SK-N-DZ (cell line): ENCODE measurements around the gene GALNTL6. TPM values are rescaled to one million over a fixed set of nuclear protein-coding genes. Genes with fewer than 3 reads are reported as not detected.
A peak's percentile ranks its signal among the peaks of the same experiment; 100 is the strongest.

Source experiments
- DNase-seq: peaks from one replicate; pipeline ENCODE4 v3.0.0-alpha.2; 2015; ENCODE audit warnings: low spot score
- polyA plus RNA-seq, 2 experiments: library from polyadenylated mRNA; depleted of rRNA; stranded (reverse); fragments of >200 nt; gene quantifications; 2 replicates each; pipeline ENCODE4 v1.2.3, GENCODE V29; 2014

Gene GALNTL6
- polyA plus RNA-seq (2014; cell fraction: cytosol; rRNA removed) = 0.10 and 0.74 TPM in 2 replicates
- polyA plus RNA-seq (2014; cell fraction: nucleus; rRNA removed) = 0.22 and 1.6 TPM in 2 replicates

DNA sequence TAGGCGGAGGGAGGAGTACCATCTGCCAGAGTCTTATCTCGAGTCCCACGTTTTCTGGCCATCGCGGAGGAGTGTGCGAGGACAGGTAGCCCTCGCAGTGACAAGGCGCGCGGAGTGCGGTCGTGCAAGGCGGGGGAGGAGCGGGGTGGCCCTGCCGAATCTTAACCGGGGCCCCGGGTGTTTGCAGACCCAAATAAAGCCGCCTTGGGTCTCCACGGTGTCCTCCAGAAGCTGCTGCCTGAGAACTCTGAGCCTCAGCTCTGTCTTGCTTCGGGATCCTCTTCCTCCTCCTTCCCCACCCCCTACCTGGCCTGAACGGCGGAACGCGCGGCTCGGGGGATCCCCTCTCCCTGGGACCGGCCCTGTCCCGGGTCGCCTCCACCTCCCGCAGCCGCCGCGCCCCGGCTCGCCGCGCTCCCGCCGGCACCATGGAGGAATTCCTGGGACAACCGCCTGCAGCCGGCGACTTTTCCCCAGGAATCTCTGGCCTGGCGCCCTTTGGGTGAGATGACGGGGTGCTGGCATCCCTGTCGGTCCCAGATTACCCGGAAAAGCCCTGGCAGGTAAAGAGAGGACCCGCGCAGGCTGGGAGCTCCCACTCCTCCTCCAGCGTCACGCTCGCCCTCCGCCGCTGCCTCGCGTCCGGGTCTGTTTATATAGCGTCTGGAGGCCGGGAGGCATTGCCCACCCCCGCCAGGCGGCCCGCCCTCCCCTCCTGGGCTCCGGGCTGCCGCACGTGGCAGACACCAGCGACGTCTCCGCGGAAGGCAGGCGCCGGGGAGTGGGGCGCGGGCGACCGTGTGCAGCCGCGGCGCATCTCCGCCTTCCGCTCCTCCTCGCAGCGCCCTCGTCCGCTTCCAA lies at the start of gene GALNTL6:
GALNTL6 (plus strand) TSS at position 740 of the 861 bp plus-strand sequence.
- DNase-seq = peak; percentile 16

- DNase-seq = no peak
Observed at GRCh38 chr4:171765514-171765913, 47.7 kb upstream of the GALNTL6 start.

DNA sequence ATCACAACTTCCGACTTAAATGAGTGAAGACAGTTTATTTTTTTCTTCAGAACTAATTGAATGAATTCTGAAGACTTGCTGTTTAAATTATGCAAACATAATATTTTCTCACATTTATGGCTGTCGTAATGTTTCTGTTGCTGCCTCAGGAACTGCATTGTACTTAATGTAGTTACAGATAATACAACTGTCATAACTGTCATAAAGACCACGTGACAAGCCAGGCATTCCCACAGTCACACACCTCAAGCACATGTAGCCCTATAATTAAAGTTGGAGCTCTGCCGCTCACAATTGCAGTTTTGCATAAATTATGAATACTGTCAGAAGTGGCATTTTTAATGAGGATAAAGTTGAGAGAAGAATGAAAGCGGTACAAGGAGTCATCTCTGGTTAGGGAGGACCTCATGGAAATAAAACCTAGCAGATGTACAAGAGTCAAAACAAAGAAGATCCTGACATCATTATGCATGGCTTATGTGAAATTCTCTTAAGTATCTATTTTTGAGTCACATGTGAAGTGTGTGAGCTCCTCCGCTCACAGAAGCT lies 38.5 kb upstream of the GALNTL6 start:
- DNase-seq = no peak

GRCh38 chr4:171779301-171779700 lies 33.9 kb upstream of the GALNTL6 start:
- DNase-seq = no peak

- no peak for DNase-seq
Observed at GRCh38 chr4:171785388-171785787, 27.8 kb upstream of the GALNTL6 start.

DNA sequence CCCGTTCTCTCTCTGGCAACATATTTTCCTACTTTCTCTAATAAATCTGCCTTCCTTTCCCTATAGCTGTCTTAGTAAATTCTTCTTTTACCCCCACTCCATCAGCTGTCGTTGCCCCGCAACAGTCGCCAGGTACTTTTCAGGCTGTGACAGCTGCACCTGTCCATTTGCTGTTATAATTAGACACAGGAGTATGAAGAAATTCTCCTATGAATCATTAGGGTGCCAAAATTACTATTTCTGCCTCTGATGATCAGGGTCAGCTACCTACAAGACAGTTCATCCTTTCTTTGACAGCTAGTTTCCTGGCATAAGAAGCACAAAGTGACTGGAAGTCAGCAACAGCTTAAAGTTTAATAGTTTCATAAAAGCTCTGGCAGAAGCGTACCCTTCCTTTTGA lies 19.5 kb upstream of the GALNTL6 start:
- no peak for DNase-seq

DNA sequence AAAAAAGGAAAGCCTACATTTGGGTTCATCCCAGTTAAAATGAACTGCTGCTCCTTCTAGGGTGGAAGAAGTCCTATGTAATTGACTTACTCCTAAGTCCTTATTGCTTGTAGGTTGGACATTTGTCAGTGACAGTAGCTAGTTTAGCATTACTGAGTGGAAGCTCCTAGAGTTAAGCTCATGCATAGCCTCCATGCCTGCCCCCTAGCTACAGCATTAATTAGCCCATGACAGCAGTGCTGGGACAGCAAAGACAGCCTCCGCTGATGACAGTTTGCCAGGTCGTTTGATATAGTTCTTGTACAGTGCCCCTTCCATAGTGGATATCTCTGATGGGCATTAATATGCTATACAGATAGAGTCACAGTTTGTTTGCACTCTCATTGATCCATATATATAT lies 18.7 kb upstream of the GALNTL6 start:
- no peak for DNase-seq

- no peak for DNase-seq
Observed at GRCh38 chr4:171809854-171810253, 3.4 kb upstream of the GALNTL6 start.

- peak; percentile 13 for DNase-seq
Observed at GRCh38 chr4:171812333-171812664, 905 bp upstream of the GALNTL6 start.

DNA sequence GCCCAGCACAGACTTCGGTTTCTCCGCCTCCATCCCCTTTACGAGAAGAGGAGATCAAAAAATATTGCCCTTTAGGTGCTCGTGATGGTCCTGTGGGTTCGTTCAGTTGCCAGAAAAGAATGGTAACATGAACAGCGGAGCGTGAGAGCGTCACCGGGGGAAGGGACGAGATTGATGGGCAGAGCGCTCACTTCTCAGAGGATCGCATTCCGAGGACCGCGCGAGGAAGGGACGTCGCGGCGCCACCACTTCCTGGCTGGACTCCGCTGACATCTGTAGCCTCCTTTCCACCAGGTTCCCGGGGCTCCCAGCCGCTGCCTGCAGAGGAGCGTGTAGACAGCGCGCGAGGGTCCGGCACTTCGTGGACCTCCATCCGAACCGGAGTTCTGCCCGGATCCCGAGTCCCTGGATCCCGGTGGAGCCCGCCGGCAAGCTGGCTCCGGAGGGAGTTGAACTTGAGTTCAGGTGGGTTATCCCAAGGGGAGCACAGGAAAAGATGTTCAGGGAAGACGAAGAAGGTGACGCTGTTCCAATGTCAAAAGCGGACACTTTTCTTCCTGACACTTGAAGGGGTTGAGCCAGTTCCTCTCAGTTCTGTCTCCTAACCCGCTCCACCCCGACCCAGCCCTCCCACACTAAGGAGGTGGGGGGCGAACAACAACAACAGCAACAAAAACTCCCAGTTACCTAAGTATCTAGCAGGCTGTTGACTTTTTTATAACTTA lies 484 bp downstream of the GALNTL6 start:
- no peak for DNase-seq

DNA sequence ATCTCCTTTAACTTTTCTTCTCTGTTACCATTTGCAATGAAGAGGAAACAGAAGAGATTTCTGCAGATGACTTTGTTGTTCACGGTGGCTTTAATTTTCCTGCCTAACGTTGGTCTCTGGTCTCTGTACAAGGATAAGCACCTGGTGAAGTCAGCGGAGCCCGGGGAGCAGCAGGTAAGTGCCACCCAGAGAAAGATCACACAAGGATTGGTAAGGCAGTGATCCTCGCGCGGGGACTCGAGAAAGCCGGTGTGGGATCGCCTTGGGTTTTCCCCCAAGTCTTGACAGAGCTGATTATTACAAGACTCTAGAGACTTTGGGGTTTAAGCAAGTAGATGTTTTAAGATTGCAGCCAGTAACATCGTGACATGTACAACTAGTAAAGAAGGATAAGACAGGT lies 1.3 kb downstream of the GALNTL6 start:
- no peak for DNase-seq

DNA sequence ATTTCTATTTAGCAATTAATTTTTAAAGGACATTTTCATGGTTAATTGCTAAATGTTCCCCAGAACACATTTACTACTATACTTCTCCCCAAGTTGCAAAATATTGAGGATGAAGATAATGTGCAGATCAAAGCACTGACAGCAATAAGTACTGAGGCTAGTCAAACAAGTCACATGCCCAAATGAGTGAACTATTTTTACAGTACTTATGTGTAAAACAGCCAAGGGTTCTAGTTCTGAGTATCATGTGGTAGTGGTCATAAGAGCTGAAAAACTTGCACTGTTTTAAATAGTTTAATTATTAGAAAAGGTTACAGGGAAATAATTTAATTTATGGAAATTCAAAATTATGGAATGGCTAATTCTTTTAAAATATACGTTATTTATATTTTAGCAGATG lies 3.8 kb downstream of the GALNTL6 start:
- no peak for DNase-seq

DNA sequence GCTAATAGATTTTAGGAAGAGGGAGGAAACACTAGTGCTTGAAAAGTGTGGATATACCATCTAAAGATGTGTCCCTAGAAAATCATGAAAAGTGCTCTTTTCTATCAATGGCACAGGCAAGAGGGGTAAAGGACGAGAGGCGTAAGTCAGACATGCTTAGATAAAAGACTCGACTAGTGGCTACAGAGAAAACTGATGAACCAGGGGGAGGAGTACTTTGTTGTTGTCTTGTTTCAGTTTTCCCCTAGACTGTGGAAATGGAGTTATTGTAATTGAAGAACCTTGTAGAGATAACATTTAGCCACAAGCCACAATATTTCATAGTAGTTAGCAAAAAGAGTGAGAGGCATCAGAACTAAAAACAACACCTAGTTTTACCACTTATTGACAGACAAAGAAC lies 21.4 kb downstream of the GALNTL6 start:
- no peak for DNase-seq

DNA sequence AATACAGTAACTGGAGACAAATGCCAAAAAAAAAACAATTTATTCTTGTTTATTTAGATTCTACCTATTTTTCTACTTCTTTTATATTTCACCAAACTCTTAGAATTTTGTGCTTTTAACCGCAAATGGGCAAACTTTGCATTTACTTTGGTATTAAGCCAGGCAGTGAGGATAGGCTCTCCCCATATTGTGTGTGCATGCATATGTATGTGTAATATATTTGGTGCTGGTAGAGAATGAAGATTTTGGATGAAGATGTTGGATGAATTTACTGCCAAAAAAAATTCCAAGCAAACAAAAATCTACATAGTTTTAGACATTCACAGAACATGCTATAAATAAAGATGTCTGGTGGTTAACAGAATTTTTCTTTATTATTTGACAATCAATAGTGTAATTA lies 30.3 kb downstream of the GALNTL6 start:
- no peak for DNase-seq

DNA sequence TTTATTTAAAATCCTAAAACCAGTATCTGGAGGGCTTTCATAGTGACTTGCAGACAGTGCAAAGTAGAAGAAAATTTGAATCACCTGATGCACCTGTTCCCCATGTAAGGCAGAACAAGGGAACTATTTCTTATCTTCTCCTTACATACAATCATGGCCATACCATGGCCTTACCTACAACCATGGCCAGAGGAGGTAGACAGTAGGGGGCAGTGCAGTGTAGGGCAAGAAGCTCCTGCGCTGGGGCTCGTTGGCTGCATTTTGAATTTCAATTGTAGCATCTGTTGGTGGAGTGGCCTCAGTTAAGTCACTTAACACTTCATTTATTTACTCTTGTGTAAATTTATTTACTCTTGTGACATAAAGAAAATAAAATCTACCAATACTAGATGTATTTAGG lies 33.0 kb downstream of the GALNTL6 start:
- peak; percentile 14 for DNase-seq

DNA sequence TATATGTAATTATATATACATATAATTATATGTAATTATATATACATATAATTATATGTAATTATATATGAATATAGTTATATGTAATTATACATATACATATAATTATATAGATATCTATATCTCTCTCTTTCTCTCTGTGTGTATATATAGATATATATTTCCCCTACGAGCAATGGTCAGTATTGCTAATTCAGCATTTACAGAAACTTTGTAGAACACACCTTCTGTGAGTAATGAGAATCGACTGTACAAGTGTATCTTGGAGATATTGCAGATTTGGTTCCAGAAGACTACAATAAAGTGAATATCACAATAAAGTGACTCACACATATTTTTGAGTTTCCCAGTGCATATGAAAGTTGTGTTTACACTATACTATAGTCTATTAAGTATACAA lies 33.7 kb downstream of the GALNTL6 start:
- no peak for DNase-seq

GRCh38 chr4:171847751-171848150 lies 34.5 kb downstream of the GALNTL6 start:
- no peak for DNase-seq

DNA sequence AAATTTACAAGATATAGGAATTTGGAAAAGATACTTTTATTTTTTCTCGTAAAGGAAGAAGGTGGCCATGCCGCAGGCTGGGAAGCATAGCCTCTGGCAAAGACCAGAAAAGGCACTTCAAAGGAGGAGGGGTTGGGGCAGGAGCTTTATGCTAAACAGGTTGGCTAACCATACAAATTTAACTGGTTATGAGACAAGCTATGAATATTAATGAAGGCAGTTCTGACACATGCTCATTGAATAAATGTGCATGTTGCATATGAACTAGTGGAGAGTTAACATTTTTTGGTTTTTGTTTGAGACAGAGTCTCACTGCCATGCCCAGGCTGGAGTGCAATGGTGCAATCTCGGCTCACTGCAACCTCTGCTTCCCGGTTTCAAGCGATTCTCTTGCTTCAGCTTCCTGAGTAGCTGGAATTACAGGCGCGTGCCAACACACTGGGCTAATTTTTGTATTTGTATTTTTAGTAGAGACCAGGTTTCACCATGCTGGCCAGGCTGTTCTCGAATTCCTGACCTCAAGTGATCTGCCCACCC lies 36.5 kb downstream of the GALNTL6 start:
- no peak for DNase-seq

DNA sequence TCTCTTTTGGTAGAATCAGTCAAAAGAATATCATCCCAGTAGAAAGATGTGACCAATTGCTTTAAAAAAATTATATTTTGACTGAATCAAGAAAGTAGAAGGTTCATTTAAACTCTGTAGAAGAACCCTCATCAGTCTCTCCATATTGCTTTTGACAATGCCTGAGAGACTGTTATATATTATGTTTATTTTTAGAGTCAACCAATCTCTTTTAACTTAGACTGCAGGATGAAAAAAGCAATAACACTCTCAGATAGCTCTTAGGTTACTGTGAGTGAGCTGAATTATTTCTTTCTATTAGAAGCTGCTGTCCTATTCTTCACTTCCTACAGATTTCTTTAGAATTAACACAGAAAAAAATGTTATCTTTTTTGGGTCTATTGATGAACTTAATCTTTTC lies 38.1 kb downstream of the GALNTL6 start:
- no peak for DNase-seq

DNA sequence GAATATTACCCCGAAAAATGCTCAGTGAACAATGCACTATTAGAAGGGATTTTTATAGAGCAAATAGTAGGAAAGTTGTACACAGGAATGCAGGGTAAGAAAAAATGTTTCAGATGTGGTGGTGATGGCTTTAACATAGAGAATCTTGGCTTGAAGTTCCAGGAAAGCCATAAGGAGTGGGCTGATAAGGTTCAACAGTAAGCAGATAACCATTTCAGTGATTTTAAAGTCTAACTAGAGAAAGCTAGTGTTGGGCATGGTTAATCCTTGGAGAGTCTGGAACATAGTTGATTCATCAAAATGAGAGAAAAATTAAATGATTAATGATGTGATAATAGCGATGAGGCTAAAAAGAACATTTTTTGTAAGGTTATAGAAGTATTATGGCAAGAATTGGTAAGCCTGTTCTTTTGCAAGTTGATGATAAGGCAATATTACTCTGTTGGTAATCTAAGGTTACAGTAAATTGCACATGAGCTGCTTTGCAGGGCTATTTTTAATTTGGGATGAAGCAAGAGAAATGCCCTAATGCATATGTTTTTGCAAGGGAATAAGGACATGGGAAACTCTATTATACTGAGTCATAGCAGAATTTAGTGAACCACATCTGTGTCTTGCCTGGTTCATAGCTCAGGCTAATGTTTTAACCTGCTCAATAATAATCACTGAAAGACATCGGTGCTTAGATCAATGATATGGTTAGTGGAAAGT lies 44.3 kb downstream of the GALNTL6 start:
- DNase-seq = no peak

GRCh38 chr4:171875291-171875690 lies 62.1 kb downstream of the GALNTL6 start:
- DNase-seq = no peak

DNA sequence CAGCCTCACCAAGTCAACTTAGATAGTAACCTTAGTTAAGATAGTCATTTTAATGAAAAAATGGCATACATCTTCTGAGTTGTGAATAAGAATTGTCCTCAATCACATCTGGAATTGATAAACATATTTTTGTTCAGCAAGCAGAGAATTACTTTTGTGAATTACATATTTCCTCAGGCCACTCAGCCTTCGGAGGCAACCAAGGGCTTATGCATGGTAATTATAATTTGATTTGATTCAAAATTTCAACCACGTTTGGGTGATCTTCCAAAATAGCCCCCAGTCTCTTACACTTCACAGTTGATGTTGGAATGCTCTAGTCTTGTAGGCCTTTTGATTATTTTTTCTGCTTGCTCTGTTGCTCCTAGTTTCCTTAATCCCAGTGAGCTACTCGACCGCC lies 63.4 kb downstream of the GALNTL6 start:
- DNase-seq = no peak
